Right lobe of liver (tissue), 6 donors: ENCODE measurements around the gene KCNAB1. TPM values are rescaled to one million over a fixed set of nuclear protein-coding genes. Genes with fewer than 3 reads are reported as not detected.

Experiments
- ATAC-seq, 4 donors: fragments of 200-7000 bp; cut with Tn5 transposase; one replicate each; pipeline ENCODE4 v1.9.1; 2020; ENCODE audit warnings: mild to moderate bottlenecking in 4 of 4, moderate library complexity in 4 of 4
- DNase-seq, 3 donors: peaks; one replicate each; pipeline ENCODE4 v3.0.0-alpha.2; 2020
- H3K27ac ChIP-seq, 3 donors: fragments of 200-600 bp; one replicate each; pipeline ENCODE4 v1.8.0; 2022
- H3K27me3 ChIP-seq, 2 donors: fragments of 200-600 bp; one replicate each; pipeline ENCODE4 v1.8.0; 2022
- H3K36me3 ChIP-seq, 4 donors: fragments of 200-600 bp; sonication (generic) in 1 of 4; one replicate each; pipeline versions ENCODE4 v1.5.1 to v1.8.0; 2017 to 2022; ENCODE audit warnings: control low read depth in 1 of 4
- H3K4me1 ChIP-seq, 4 donors: fragments of 200-600 bp; sonication (generic) in 1 of 4; one replicate each; pipeline versions ENCODE4 v1.5.1 to v1.8.0; 2017 to 2022; ENCODE audit warnings: control low read depth in 1 of 4
- H3K4me3 ChIP-seq, 3 donors: fragments of 200-600 bp; one replicate each; pipeline ENCODE4 v1.8.0; 2022
- H3K9me3 ChIP-seq, 4 donors: fragments of 200-600 bp; sonication (generic) in 1 of 4; one replicate each; pipeline versions ENCODE4 v1.5.1 to v1.8.0; 2017 to 2022; ENCODE audit warnings: control low read depth in 1 of 4
- POLR2A ChIP-seq: fragments of 450-650 bp; IDR thresholded peaks from one replicate; pipeline ENCODE4 v1.6.1; 2017; ENCODE audit warnings: antibody characterized with exemption, mild to moderate bottlenecking
- WGBS: methylation state at CpG from one replicate; pipeline ENCODE4 v1.1.6; 2018; ENCODE audit warnings: low coverage, low lambda C conversion rate; ENCODE audit not compliant: insufficient coverage; ENCODE audit errors: missing lambda C conversion rate; 5-methylcytosine and 5-hydroxymethylcytosine counted together
- intact Hi-C, 2 donors: fragments of 100-400 bp; cut with DNase I; formaldehyde crosslinking; loops; one replicate each; pipeline versions ENCODE4 v1.11.2 to v1.14.1; 2022
- total RNA-seq, 6 experiments: library from RNA; depleted of rRNA in 2 of 6; stranded (reverse); fragments of >200 nt in 2 of 6; fragmentation: NEBNext Ultra II Directional in 3 of 6; extraction: Animal tissue kit (Norgen Biotek cat#: 25700) in 3 of 6; gene quantifications; one replicate each; pipeline versions ENCODE4 v1.1.0 to v1.2.4, GENCODE V29; 2016 to 2023
- TF ChIP-seq, protein P1 (sequence below), 4 donors: fragments of 200-600 bp in 3 of 4; fragments of 450-650 bp in 1 of 4; IDR thresholded peaks; one replicate each; pipeline versions ENCODE4 v1.5.1 to v1.8.0; 2016 to 2022; ENCODE audit warnings: antibody characterized with exemption in 4 of 4, mild to moderate bottlenecking in 2 of 4
- donor health status: DM: no; HTN: yes; CAD: no.
- donor health status: DM: no; HTN: no; CAD: no.
- donor health status: DM: no; HTN: no; CAD: no.
- donor health status: DM: no; HTN: yes; CAD: no.
- donor health status: DM: no; HTN: yes; CAD: no.

The KCNAB1 gene
- total RNA-seq, 6 experiments from 2014 or later = 0.15 to 1.8 (median 0.64) TPM; not detected in 2

DNA sequence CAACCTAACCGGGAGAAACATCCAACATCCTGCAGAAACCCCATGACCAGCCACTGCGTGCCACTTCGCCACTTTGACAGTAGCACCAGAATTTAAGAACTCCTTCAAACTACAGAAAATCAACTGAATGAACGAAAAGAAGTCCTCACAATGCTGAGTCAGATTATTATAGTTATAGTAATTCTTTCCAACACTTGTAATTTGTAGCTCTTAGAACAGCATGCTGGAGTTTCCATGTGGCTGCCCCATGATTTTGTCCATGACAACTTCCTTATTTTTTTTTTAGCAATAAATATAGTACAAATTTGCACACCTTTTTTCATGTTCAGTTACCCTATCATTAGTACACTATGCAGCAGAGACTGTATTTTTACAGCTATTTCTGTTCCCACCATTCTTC, 460.7 kb downstream of the KCNAB1 start:
- Histone ChIP-seq H3K9me3 (no peaks in the 10 kb centered on the region), H3K27ac (no peak overlapping the region), H3K4me1 (no peaks in the 10 kb centered on the region), H3K27me3 (no peaks in the 10 kb centered on the region), H3K36me3 (no peaks in the 10 kb centered on the region), H3K4me3 (no peak overlapping the region)
- DNase-seq = no peak
- no peak for ATAC-seq
- TF ChIP-seq, protein P1, sequence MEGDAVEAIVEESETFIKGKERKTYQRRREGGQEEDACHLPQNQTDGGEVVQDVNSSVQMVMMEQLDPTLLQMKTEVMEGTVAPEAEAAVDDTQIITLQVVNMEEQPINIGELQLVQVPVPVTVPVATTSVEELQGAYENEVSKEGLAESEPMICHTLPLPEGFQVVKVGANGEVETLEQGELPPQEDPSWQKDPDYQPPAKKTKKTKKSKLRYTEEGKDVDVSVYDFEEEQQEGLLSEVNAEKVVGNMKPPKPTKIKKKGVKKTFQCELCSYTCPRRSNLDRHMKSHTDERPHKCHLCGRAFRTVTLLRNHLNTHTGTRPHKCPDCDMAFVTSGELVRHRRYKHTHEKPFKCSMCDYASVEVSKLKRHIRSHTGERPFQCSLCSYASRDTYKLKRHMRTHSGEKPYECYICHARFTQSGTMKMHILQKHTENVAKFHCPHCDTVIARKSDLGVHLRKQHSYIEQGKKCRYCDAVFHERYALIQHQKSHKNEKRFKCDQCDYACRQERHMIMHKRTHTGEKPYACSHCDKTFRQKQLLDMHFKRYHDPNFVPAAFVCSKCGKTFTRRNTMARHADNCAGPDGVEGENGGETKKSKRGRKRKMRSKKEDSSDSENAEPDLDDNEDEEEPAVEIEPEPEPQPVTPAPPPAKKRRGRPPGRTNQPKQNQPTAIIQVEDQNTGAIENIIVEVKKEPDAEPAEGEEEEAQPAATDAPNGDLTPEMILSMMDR (IDR thresholded peaks at IDR 0.05) = no peak
- TF ChIP-seq POLR2A = no peak
- intact Hi-C loops = no loop called here
- WGBS = 91% methylated on average over 4 of the region's 4 CpGs

DNA sequence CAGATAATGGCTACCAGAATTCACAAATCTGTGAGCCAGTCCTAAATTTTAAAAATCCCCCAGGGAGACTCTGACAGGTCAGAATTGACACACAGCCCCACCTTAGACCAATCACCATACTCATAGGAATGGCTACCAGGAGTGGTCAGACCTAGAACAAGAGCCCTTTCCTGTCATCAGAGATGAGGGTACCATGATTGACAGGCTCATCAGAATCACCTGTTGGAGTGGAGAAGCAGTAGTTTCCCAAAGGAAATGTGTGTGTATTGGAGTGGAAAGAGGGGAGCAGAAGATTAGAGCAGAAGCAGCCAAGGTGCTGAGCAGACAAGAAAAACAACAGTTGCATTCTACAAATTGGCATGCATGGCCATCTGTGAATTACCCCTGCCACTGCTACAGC, 461.6 kb downstream of the KCNAB1 start:
- ATAC-seq = no peak
- H3K27ac ChIP-seq = no peak overlapping the region
- H3K36me3 ChIP-seq = no peaks in the 10 kb centered on the region
- no peaks in the 10 kb centered on the region for H3K27me3 ChIP-seq
- peaks cover 0 to 6% (median 0%) of the 10 kb centered on the region in 4 donors for H3K4me1 ChIP-seq
- H3K4me3 ChIP-seq = no peak overlapping the region
- intact Hi-C loops = no loop called here
- H3K9me3 ChIP-seq = no peaks in the 10 kb centered on the region
- DNase-seq = no peak
- no peak for TF ChIP-seq POLR2A
- TF ChIP-seq, protein P1 (IDR thresholded peaks at IDR 0.05) = no peak

DNA sequence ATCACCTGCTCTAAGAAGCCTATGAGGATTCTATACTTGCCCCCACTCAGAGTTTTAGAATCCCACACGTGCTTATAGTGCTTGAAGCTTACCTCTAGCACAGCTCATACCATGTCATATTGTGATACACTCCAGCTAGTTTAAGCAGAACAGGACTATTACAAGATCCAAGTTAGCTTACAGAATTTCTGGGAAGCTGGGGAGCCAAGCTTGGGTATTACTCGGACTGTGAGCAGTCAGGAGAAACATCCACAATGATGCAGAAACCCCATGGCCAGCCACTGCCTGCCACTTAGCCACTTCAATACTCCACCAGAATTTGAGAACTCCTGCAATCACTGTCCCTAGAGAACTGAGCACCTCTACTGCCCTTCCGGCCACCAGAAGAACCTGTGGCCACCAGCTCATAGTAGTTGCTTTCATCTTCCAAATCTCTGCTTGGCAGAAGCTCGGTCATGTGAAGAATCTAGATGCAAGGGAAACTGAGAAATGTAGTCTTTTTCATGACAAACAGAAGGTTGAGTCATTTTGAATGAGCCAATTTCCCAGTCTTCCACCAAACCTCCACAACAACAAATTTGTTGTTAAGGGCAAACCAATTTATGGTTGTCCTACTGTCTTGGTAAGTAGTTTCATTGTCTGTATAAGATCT, 462.3 kb downstream of the KCNAB1 start:
- 59% methylated on average over 3 of the region's 4 CpGs for WGBS
- Histone ChIP-seq H3K9me3 (no peaks in the 10 kb centered on the region), H3K4me3 (no peak overlapping the region), H3K27me3 (no peaks in the 10 kb centered on the region), H3K4me1 (peaks cover 0 to 11% (median 0%) of the 10 kb centered on the region in 4 donors), H3K36me3 (no peaks in the 10 kb centered on the region), H3K27ac (no peak overlapping the region)
- intact Hi-C loops = no loop called here
- ATAC-seq (no peak), DNase-seq (no peak)
- TF ChIP-seq, protein P1 (IDR thresholded peaks at IDR 0.05) = no peak
- no peak for TF ChIP-seq POLR2A

DNA sequence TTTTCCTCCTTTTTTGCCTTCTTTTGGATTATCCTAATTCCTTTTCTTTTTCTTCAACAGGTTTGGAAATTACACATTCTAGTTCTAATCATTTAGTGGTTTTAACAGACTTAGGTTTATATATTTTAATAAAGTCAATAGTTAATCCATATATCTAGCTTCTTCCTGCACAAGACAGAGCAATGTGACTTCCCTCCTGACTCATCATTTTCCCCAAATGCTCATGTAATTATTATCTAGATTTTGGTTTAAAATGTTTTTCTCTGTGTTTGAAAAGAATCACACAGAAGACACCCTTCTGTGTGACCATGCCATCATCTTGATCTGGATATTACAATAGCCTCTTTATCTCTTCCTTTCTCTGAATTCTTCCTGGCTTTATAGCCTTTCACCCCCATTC, 463.1 kb downstream of the KCNAB1 start:
- intact Hi-C loops = no loop called here
- no peak overlapping the region for H3K27ac ChIP-seq
- ATAC-seq (no peak), DNase-seq (no peak)
- TF ChIP-seq POLR2A = no peak
- TF ChIP-seq, protein P1 (IDR thresholded peaks at IDR 0.05) = no peak
- H3K9me3 ChIP-seq = no peaks in the 10 kb centered on the region
- no peaks in the 10 kb centered on the region for H3K36me3 ChIP-seq
- H3K27me3 ChIP-seq = no peaks in the 10 kb centered on the region
- H3K4me3 ChIP-seq = no peak overlapping the region
- peaks cover 0 to 11% (median 0%) of the 10 kb centered on the region in 4 donors for H3K4me1 ChIP-seq
